SKM-1 treated with dmso at 0.1 percent for 144 hours (cell line): Measurements from ENCODE around the gene TIGD2.

Experiments
- DNase-seq: peaks from one replicate; lab custom pipeline; 2025; ENCODE audit not compliant: unreplicated experiment; lab: John Stamatoyannopoulos, UW

TIGD2 gene

GRCh38 chr4:89110986-89111832, at the start of gene TIGD2:
TIGD2 (plus strand) TSS chr4:89111533; CDS start chr4:89112975, 1,442 bp downstream.
- DNase-seq: peak; percentile 83

GRCh38 chr4:89064848-89065247, 46.5 kb upstream of the TIGD2 start:
- no peak for DNase-seq

GRCh38 chr4:89067417-89067816, 43.9 kb upstream of the TIGD2 start:
- no peak for DNase-seq

GRCh38 chr4:89069481-89069880, 41.9 kb upstream of the TIGD2 start:
- no peak for DNase-seq

GRCh38 chr4:89070041-89070440, 41.3 kb upstream of the TIGD2 start:
- DNase-seq: no peak

- no peak for DNase-seq
Observed at GRCh38 chr4:89071311-89071710, 40.0 kb upstream of the TIGD2 start.

GRCh38 chr4:89072921-89073320, 38.4 kb upstream of the TIGD2 start:
- DNase-seq: no peak

GRCh38 chr4:89077761-89078160, 33.6 kb upstream of the TIGD2 start:
- no peak for DNase-seq

- DNase-seq: no peak
Observed at GRCh38 chr4:89078300-89078699, 33.0 kb upstream of the TIGD2 start.

- DNase-seq: no peak
Observed at GRCh38 chr4:89099034-89099433, 12.3 kb upstream of the TIGD2 start.

GRCh38 chr4:89099471-89099870, 11.9 kb upstream of the TIGD2 start:
- no peak for DNase-seq

GRCh38 chr4:89100853-89101252, 10.5 kb upstream of the TIGD2 start:
- DNase-seq: no peak

- no peak for DNase-seq
Observed at GRCh38 chr4:89101256-89102161, 9.8 kb upstream of the TIGD2 start.

GRCh38 chr4:89105726-89106125, 5.6 kb upstream of the TIGD2 start:
- DNase-seq: no peak

- no peak for DNase-seq
Observed at GRCh38 chr4:89108091-89108490, 3.2 kb upstream of the TIGD2 start.

- DNase-seq: no peak
Observed at GRCh38 chr4:89109841-89110540, 1.3 kb upstream of the TIGD2 start.

- no peak for DNase-seq
Observed at GRCh38 chr4:89110541-89110985, 770 bp upstream of the TIGD2 start.

GRCh38 chr4:89111833-89112563, 665 bp downstream of the TIGD2 start:
- peak; percentile 37 for DNase-seq

- DNase-seq: no peak
Observed at GRCh38 chr4:89113415-89113814, 2.1 kb downstream of the TIGD2 start.

GRCh38 chr4:89114100-89114499, 2.8 kb downstream of the TIGD2 start:
- no peak for DNase-seq

- DNase-seq: no peak
Observed at GRCh38 chr4:89117115-89117514, 5.8 kb downstream of the TIGD2 start.
